Loucy (cell line): Measurements from ENCODE around the gene DDO.

Source experiments
- H2AFZ ChIP-seq: fragments of 200-600 bp; sonication (generic); 2 replicates; pipeline ENCODE4 v1.6.0; 2016; ENCODE audit warnings: antibody characterized with exemption, mild to moderate bottlenecking, low read length, moderate library complexity
- H3F3A ChIP-seq: fragments of 200-600 bp; 2 replicates; pipeline ENCODE4 v1.6.0; 2016; ENCODE audit warnings: antibody characterized with exemption, low read depth, mild to moderate bottlenecking
- H3K27me3 ChIP-seq: fragments of 200-600 bp; sonication (generic); 2 replicates; pipeline ENCODE4 v1.6.1; 2014; ENCODE audit warnings: low read length, mild to moderate bottlenecking; ENCODE audit not compliant: insufficient read depth, poor library complexity, severe bottlenecking
- H3K36me3 ChIP-seq: fragments of 200-600 bp; sonication (generic); 2 replicates; pipeline ENCODE4 v1.6.1; 2016; ENCODE audit warnings: low read length; ENCODE audit not compliant: insufficient read depth
- H3K4me1 ChIP-seq: fragments of 200-600 bp; sonication (generic); 2 replicates; pipeline ENCODE4 v1.5.1; 2014; ENCODE audit warnings: low read length, mild to moderate bottlenecking; ENCODE audit not compliant: insufficient read depth, poor library complexity, severe bottlenecking
- H3K4me2 ChIP-seq: fragments of 200-600 bp; sonication (generic); 2 replicates; pipeline ENCODE4 v1.6.0; 2014; ENCODE audit warnings: antibody characterized with exemption, low read length, low read depth, mild to moderate bottlenecking; ENCODE audit not compliant: poor library complexity, severe bottlenecking
- H3K4me3 ChIP-seq: fragments of 200-600 bp; sonication (generic); 2 replicates; pipeline ENCODE4 v1.5.1; 2014; ENCODE audit warnings: low read length, mild to moderate bottlenecking, mixed read lengths; ENCODE audit not compliant: poor library complexity, severe bottlenecking
- H3K79me2 ChIP-seq: fragments of 200-600 bp; sonication (generic); 2 replicates; pipeline ENCODE4 v1.6.1; 2014; ENCODE audit warnings: low read length; ENCODE audit not compliant: insufficient read depth
- H3K9ac ChIP-seq: fragments of 200-600 bp; sonication (generic); 2 replicates; pipeline ENCODE4 v1.6.0; 2014; ENCODE audit warnings: mild to moderate bottlenecking, low read depth, low read length, moderate library complexity; ENCODE audit not compliant: poor library complexity, severe bottlenecking
- H3K9me2 ChIP-seq: fragments of 200-600 bp; sonication (generic); replicated peaks from 2 replicates; pipeline ENCODE4 v1.6.1; 2016; ENCODE audit warnings: low read depth, low read length, mixed read lengths
- H3K9me3 ChIP-seq: fragments of 200-600 bp; sonication (generic); 2 replicates; pipeline ENCODE4 v1.6.1; 2014; ENCODE audit warnings: mild to moderate bottlenecking, antibody characterized with exemption, low read length, low read depth; ENCODE audit not compliant: insufficient read depth
- H4K20me1 ChIP-seq: fragments of 200-600 bp; sonication (generic); 2 replicates; pipeline ENCODE4 v1.6.0; 2014; ENCODE audit warnings: antibody characterized with exemption, low read length, mild to moderate bottlenecking; ENCODE audit not compliant: insufficient read depth, poor library complexity, severe bottlenecking
- EZH2phosphoT487 ChIP-seq: fragments of 200-600 bp; IDR thresholded peaks from 2 replicates; pipeline ENCODE4 v1.6.1; 2018; ENCODE audit warnings: antibody characterized with exemption, mild to moderate bottlenecking, moderate library complexity, borderline replicate concordance
- TF ChIP-seq, protein P1 (sequence below): fragments of 200-600 bp; sonication (generic); conservative IDR thresholded peaks from 2 replicates; pipeline ENCODE4 v1.5.1; 2014; ENCODE audit warnings: mild to moderate bottlenecking, antibody characterized with exemption, low read length

Gene DDO

DNA sequence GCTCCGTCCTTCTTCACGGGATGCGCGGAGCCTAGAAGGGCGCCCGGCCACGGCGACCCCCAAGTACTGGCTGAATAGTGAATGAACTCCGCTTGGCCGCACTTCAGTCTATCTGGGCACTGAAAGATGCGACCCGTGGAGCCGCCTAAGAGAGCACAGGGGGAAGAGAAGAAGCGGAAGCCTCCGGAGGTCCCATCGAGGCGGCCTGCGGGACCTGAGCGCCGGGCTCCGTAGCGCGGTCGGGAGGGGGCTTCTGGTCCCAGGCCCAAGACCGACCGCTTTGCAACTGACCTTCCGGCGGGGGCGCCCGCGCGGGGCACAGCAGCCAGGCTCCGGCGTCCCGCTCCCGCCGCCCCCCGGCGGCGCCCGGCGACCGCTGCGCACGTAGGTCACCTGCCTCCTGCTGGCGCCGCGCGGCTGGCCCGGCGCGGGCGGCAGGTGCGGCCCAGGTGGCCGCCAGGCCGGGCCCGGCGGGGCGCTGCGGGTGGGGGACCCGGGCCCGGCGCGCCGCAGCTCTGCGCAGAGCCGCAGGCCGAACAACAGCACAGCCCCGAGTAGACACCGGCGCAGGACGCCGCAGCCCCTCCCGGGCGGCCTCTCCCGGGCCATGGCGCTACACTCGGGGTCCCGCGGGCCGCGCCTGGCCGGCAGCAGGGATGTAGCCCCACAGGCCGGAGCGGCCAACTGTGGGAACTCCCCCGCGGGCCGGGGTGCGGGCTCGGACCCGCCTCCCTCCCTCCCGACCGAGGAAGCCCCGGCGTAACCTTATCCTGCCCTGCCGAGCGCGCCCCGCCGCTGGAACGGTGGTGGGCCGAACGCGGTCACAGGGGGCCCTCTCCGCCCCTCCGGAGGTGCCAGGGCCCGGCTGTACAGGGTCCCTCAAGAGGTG lies 57.5 kb downstream of the DDO start, which contains the start of gene METTL24:
Gene METTL24, minus strand, starts transcription at position 686 of the 889 bp plus-strand sequence. Its CDS starts 77 bp downstream, at position 609.
- no peaks in the 10 kb centered on the region for H4K20me1 ChIP-seq
- H3K79me2 ChIP-seq, result no peaks in the 10 kb centered on the region
- no peak within 1 kb of the TSS for H3K4me2 ChIP-seq
- no peak for TF ChIP-seq EZH2phosphoT487
- TF ChIP-seq, protein P1, sequence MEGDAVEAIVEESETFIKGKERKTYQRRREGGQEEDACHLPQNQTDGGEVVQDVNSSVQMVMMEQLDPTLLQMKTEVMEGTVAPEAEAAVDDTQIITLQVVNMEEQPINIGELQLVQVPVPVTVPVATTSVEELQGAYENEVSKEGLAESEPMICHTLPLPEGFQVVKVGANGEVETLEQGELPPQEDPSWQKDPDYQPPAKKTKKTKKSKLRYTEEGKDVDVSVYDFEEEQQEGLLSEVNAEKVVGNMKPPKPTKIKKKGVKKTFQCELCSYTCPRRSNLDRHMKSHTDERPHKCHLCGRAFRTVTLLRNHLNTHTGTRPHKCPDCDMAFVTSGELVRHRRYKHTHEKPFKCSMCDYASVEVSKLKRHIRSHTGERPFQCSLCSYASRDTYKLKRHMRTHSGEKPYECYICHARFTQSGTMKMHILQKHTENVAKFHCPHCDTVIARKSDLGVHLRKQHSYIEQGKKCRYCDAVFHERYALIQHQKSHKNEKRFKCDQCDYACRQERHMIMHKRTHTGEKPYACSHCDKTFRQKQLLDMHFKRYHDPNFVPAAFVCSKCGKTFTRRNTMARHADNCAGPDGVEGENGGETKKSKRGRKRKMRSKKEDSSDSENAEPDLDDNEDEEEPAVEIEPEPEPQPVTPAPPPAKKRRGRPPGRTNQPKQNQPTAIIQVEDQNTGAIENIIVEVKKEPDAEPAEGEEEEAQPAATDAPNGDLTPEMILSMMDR, result no peak
- H3K9ac ChIP-seq, result no peak within 1 kb of the TSS
- no peak within 1 kb of the TSS for H3K4me3 ChIP-seq
- no peaks in the 10 kb centered on the region for H3K27me3 ChIP-seq
- no peaks in the 10 kb centered on the region for H3K36me3 ChIP-seq
- no peak within 1 kb of the TSS for H2AFZ ChIP-seq
- H3K9me3 ChIP-seq, result peaks cover 3% of the 10 kb centered on the region; the same call in 1 of the 2 replicates
- no peaks in the 10 kb centered on the region for H3F3A ChIP-seq
- no peaks in the 10 kb centered on the region for H3K9me2 ChIP-seq
- peaks cover 15% of the 10 kb centered on the region for H3K4me1 ChIP-seq

DNA sequence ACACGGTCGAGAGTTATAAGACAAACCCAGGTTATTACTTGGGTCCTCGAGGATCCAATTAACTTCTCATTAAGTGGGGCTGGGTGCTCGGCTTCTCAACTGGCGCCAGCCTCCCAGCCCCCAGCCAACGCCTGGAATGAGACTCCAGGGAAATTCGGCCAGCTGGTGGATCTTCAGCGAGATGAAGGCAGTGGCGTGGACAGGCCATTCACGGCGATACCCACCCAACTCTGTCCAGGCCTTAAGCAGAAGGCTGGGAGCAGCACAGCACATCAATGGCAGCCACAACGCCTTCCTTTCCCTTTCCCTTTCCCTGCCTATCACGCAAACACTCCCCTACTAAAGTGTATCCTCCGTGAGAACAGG lies 58.1 kb downstream of the DDO start:
- peaks cover 15% of the 10 kb centered on the region for H3K4me1 ChIP-seq
- no peak overlapping the region for H2AFZ ChIP-seq
- H3K4me3 ChIP-seq, result no peak overlapping the region
- H4K20me1 ChIP-seq, result no peaks in the 10 kb centered on the region
- no peaks in the 10 kb centered on the region for H3K9me2 ChIP-seq
- no peaks in the 10 kb centered on the region for H3K79me2 ChIP-seq
- H3K27me3 ChIP-seq, result no peaks in the 10 kb centered on the region
- peaks cover 3% of the 10 kb centered on the region; the same call in 1 of the 2 replicates for H3K9me3 ChIP-seq
- no peaks in the 10 kb centered on the region for H3F3A ChIP-seq
- H3K4me2 ChIP-seq, result no peak overlapping the region
- H3K36me3 ChIP-seq, result no peaks in the 10 kb centered on the region
- no peak for TF ChIP-seq EZH2phosphoT487
- TF ChIP-seq, protein P1, result no peak
- no peak overlapping the region for H3K9ac ChIP-seq

DNA sequence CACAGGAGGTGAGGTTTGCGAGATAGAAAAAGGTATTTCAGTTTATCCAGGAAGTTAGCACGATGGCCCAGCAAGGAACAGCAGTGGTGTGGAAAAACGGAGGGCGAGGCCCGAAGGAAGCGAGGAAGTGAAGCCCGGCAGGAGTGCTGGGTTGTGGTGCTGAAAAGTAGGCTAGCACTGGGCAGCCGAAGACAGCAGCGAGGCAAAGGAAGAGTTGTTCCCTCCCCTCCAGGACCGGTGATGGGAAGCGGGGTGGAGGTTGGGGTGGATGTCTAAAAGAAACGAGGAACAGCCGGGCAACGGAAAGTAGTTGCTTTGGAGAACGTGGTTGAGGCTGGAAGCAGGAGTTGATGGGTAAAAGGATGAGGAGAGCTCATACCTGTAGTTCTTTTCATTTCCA lies 58.6 kb downstream of the DDO start:
- Histone ChIP-seq H2AFZ (no peak overlapping the region), H3K9me2 (no peaks in the 10 kb centered on the region), H3K36me3 (no peaks in the 10 kb centered on the region), H3K79me2 (no peaks in the 10 kb centered on the region), H4K20me1 (no peaks in the 10 kb centered on the region), H3K4me1 (peaks cover 15% of the 10 kb centered on the region), H3K9ac (no peak overlapping the region), H3K4me3 (no peak overlapping the region), H3K9me3 (peaks cover 3% of the 10 kb centered on the region; the same call in 1 of the 2 replicates), H3K4me2 (no peak overlapping the region), H3F3A (no peaks in the 10 kb centered on the region), H3K27me3 (no peaks in the 10 kb centered on the region)
- TF ChIP-seq, protein P1, result no peak
- no peak for TF ChIP-seq EZH2phosphoT487
